ENCODE data around the gene ZNF326. TPM values are rescaled to one million over a fixed set of nuclear protein-coding genes. Genes with fewer than 3 reads are reported as not detected.
A peak's percentile ranks its signal among the peaks of the same experiment; 100 is the strongest.

ZNF326 gene
- total and polyA plus RNA-seq, 2 of the 4 experiments (the other 2 are of a cell fraction): 4.5 to 17.0 TPM

GRCh38 chr1:90012300-90012699 is 17.4 kb downstream of the ZNF326 start:
- H3K4me2 ChIP-seq (ENCODE audit: low read depth, low read length): no peak overlapping the region
- dilution Hi-C loops (cut with HindIII; ENCODE audit: low sequenced_read_pairs, unreplicated experiment): no loop called here
- no TSS peak for BruUV-seq (replicated peaks)

More at GRCh38 chr1:90012300-90012699, 17.4 kb downstream of the ZNF326 start:
- H3K36me3 ChIP-seq (ENCODE audit: control insufficient read depth, insufficient read depth, low read length): peaks cover 26% of the 10 kb centered on the region
- H3K9ac ChIP-seq (ENCODE audit: low read depth, low read length): no peak overlapping the region
- no peak overlapping the region for H2AFZ ChIP-seq (replicated peaks; ENCODE audit: low read length, poor library complexity)
- no peak overlapping the region for H4K5ac ChIP-seq (ENCODE audit: low read depth, low read length)
- ATAC-seq (ENCODE audit: low read depth) (no peak), DNase-seq (no peak)
- H4K91ac ChIP-seq (ENCODE audit: insufficient read depth, low read depth, low read length): no peak overlapping the region
- H4K20me1 ChIP-seq (ENCODE audit: insufficient read depth, low read length): peaks cover 4% of the 10 kb centered on the region
- no peak overlapping the region for H3K14ac ChIP-seq (replicated peaks; ENCODE audit: low read depth, low read length)
- no peak overlapping the region for H2BK15ac ChIP-seq (ENCODE audit: low read depth, low read length)
- intact Hi-C loops (cut with micrococcal nuclease): loop anchor here (5.0 kb wide), 1 partner anchor 1250 kb away; no protein-coding TSS in a partner anchor
- in situ Hi-C loops (cut with MboI; ENCODE audit: low sequenced_read_pairs): no loop called here
- H2BK5ac ChIP-seq (ENCODE audit: low read depth, low read length, poor library complexity, severe bottlenecking): no peak overlapping the region
- no peak overlapping the region for H3K27ac ChIP-seq (ENCODE audit: insufficient read depth, low read length)
- H3K4me1 ChIP-seq (ENCODE audit: control insufficient read depth, insufficient read depth, low read length): peaks cover 3% of the 10 kb centered on the region
- no peak overlapping the region for H2BK20ac ChIP-seq (ENCODE audit: low read depth, low read length)
- no peak overlapping the region for H3K56ac ChIP-seq (ENCODE audit: extremely low read depth, insufficient read depth, low read length)
- CTCF ChIA-PET: no interaction called here
- no peaks in the 10 kb centered on the region for H3K9me3 ChIP-seq (ENCODE audit: control insufficient read depth, insufficient read depth, low read length)
- no peak overlapping the region for H4K8ac ChIP-seq (ENCODE audit: low read depth in 2 of 2, low read length in 2 of 2)
- H3K27me3 ChIP-seq (ENCODE audit: control insufficient read depth, insufficient read depth, low read length): no peaks in the 10 kb centered on the region
- peaks cover 3% of the 10 kb centered on the region; the same call in 1 of the 2 replicates for H3K9me1 ChIP-seq (ENCODE audit: insufficient read depth, low read length)
- H3K23ac ChIP-seq (ENCODE audit: low read depth, low read length): no peak overlapping the region
- peaks cover 8 to 27% of the 10 kb centered on the region in 2 experiments; a peak in 3 of 4 replicates for H3K79me1 ChIP-seq (ENCODE audit: low read depth in 1 of 2, low read length in 2 of 2)
- no peak overlapping the region for H2BK120ac ChIP-seq (ENCODE audit: low read depth, low read length)
- TF ChIP-seq POLR2A (IDR thresholded peaks at IDR 0.05; ENCODE audit: low read depth, low read length): no peak
- TF ChIP-seq CEBPB (IDR thresholded peaks at IDR 0.05; ENCODE audit: low read depth, low read length): peak; percentile 88
- H3K18ac ChIP-seq (ENCODE audit: low read depth, low read length): no peak overlapping the region
- no peak overlapping the region for H3K4me3 ChIP-seq (ENCODE audit: insufficient read depth, low read depth, low read length)
- POLR2A ChIA-PET (ENCODE audit: unreplicated experiment): no interaction called here
- H3K4ac ChIP-seq (ENCODE audit: low read depth, low read length): no peak overlapping the region
- H2AK9ac ChIP-seq (replicated peaks; ENCODE audit: low read depth, low read length, poor library complexity): no peak overlapping the region
- no peak overlapping the region for H2AK5ac ChIP-seq (ENCODE audit: low read depth, low read length)
- WGBS, 2 experiments (ENCODE audit: extremely low coverage in 2 of 2, insufficient read length in 1 of 2): no CpG with 5 or more reads among the region's 2 CpGs
